ENCODE results near the gene RXRA.

RXRA gene

GRCh38 chr9:134364391-134365114, 38.3 kb downstream of the RXRA start:
- H3K4me3 ChIP-seq (ENCODE audit: low read depth, low read length): no peak overlapping the region
- no peaks in the 10 kb centered on the region for H3K4me1 ChIP-seq (ENCODE audit: control insufficient read depth, insufficient read depth, low read length)
- H3K9me3 ChIP-seq (ENCODE audit: control insufficient read depth, insufficient read depth, low read length): no peaks in the 10 kb centered on the region
- H3K36me3 ChIP-seq (ENCODE audit: control insufficient read depth, insufficient read depth, low read length): no peaks in the 10 kb centered on the region
- no peak overlapping the region for H3K9ac ChIP-seq (ENCODE audit: low read depth, low read length)
- H3K27me3 ChIP-seq (ENCODE audit: control insufficient read depth, insufficient read depth, low read length): no peaks in the 10 kb centered on the region

GRCh38 chr9:134365115-134365596, 38.9 kb downstream of the RXRA start:
- H3K9me3 ChIP-seq (ENCODE audit: control insufficient read depth, insufficient read depth, low read length): no peaks in the 10 kb centered on the region
- no peaks in the 10 kb centered on the region for H3K36me3 ChIP-seq (ENCODE audit: control insufficient read depth, insufficient read depth, low read length)
- H3K4me1 ChIP-seq (ENCODE audit: control insufficient read depth, insufficient read depth, low read length): no peaks in the 10 kb centered on the region
- H3K4me3 ChIP-seq (ENCODE audit: low read depth, low read length): no peak overlapping the region
- H3K9ac ChIP-seq (ENCODE audit: low read depth, low read length): no peak overlapping the region
- no peaks in the 10 kb centered on the region for H3K27me3 ChIP-seq (ENCODE audit: control insufficient read depth, insufficient read depth, low read length)

GRCh38 chr9:134365791-134366222, 39.6 kb downstream of the RXRA start:
- Histone ChIP-seq H3K4me3 (ENCODE audit: low read depth, low read length) (no peak overlapping the region), H3K9ac (ENCODE audit: low read depth, low read length) (no peak overlapping the region), H3K9me3 (ENCODE audit: control insufficient read depth, insufficient read depth, low read length) (no peaks in the 10 kb centered on the region), H3K4me1 (ENCODE audit: control insufficient read depth, insufficient read depth, low read length) (no peaks in the 10 kb centered on the region), H3K36me3 (ENCODE audit: control insufficient read depth, insufficient read depth, low read length) (no peaks in the 10 kb centered on the region), H3K27me3 (ENCODE audit: control insufficient read depth, insufficient read depth, low read length) (no peaks in the 10 kb centered on the region)

DNA sequence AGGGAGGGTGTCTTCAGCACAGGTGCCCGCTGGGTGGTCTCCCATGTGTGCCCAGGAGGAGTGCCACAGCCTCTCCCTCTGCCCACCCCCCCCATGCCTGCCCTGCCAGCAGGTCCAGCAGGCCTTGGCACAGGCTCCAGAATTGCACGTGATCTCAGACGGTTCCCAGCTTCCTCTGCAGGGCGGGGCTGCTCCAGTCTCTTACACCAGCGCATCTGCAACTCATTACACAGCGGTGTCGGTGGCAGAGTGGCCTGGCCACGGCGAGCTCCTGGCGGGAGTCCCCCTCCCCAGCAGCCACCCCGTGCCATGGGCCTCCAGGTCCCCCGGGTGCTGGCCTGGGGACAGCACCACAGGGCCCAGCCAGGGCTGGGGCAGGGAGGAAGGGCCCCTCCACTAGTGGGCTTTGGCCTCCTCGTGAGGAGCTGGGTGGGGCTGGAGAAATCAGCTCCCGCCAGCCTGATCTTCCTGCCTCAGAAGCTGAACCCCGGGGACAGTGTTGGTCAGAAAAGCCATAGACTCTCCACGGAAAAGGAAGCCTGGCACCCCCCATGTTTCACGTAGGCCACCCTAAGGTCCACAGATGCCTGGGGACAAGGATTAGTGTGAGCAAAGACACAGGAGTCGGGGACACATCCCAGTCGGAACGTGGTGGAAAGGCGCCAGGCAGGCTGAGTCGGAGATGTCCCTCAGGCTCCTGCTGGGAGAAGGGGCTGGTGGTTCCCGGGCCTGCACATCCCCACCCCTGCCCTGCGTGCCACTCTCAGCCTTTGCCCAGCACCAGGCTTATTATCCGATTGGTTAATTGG, 40.2 kb downstream of the RXRA start:
- Histone ChIP-seq H3K36me3 (ENCODE audit: control insufficient read depth, insufficient read depth, low read length) (no peaks in the 10 kb centered on the region), H3K9ac (ENCODE audit: low read depth, low read length) (no peak overlapping the region), H3K4me3 (ENCODE audit: low read depth, low read length) (no peak overlapping the region), H3K9me3 (ENCODE audit: control insufficient read depth, insufficient read depth, low read length) (no peaks in the 10 kb centered on the region), H3K4me1 (ENCODE audit: control insufficient read depth, insufficient read depth, low read length) (no peaks in the 10 kb centered on the region), H3K27me3 (ENCODE audit: control insufficient read depth, insufficient read depth, low read length) (no peaks in the 10 kb centered on the region)

DNA sequence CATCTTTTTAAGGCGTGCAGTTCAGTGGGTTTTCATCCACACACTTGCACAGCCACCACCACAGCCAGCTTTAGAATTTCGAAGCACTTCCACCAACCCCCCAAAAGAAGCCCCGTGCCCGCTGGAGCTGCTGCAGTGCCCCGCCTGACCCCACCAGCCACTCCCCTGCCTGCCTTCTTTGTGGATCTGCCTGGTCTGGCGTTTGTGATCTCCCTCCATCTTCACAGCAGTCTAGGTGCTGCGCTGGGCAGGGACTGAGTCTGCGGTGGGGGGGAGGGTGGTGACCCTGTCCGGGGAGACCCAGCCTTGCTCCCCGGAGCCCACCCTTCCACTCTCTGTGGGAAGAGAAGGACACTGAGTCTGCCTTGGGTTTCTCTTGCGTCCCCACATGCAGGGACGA, 40.8 kb downstream of the RXRA start:
- Histone ChIP-seq H3K9me3 (ENCODE audit: control insufficient read depth, insufficient read depth, low read length) (no peaks in the 10 kb centered on the region), H3K4me1 (ENCODE audit: control insufficient read depth, insufficient read depth, low read length) (no peaks in the 10 kb centered on the region), H3K27me3 (ENCODE audit: control insufficient read depth, insufficient read depth, low read length) (no peaks in the 10 kb centered on the region), H3K36me3 (ENCODE audit: control insufficient read depth, insufficient read depth, low read length) (no peaks in the 10 kb centered on the region), H3K4me3 (ENCODE audit: low read depth, low read length) (no peak overlapping the region), H3K9ac (ENCODE audit: low read depth, low read length) (no peak overlapping the region)

DNA sequence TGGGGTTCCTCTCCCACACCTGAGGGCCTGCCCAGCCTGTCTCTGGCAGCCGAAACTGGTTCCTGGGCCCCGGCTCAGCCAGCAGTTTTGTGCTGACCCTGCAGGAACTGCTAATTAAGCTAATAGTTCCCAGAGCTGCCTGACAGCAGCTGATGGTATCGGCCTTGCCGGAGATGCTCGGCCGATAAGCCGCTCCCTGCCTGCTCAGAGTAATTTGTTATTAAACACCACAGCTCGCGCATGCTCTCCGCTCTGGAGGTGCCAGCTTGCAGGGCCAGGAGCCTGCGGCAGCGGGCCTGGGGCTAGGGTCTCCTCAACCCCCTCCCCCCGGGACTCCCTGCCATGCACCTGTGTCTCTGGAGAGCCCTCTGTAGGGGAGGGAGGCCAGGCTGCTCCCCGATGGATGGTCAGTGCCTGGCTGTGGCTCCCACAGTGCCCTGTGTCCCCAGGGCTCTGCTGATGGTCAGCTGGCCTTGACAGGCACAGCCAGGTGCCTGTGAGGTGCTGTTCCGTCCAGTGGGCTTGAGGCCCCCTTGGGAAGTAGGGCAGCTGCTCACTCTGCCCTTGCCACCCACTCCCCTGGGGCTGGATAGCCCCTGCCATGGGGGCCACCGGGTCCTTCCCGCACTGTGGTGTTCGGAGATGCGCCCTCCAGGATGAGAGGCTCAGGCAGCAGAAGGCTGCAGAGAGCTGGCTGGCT, 41.7 kb downstream of the RXRA start:
- no peak overlapping the region for H3K4me3 ChIP-seq (ENCODE audit: low read depth, low read length)

DNA sequence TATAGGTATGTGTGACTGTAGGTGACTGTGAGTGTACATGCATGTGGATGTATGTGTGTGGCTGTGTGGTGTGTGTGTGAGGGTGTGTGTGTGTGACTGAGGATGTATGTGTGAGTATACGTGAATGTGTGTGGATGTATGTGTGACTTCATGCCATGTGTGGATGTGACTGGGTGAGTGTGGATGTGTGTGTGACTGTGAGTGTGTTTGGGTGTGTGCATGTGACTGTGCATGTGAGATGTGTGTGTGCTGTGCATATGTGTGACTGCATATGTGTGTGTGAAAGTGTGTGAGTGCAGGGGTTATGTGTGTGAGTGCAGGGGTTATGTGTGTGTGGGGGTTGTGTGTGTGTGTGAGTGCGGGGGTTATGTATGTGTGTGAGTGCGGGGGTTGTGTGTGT, 42.3 kb downstream of the RXRA start:
- Histone ChIP-seq H3K4me1 (ENCODE audit: control insufficient read depth, insufficient read depth, low read length) (no peaks in the 10 kb centered on the region), H3K9ac (ENCODE audit: low read depth, low read length) (no peak overlapping the region), H3K4me3 (ENCODE audit: low read depth, low read length) (no peak overlapping the region)

More for the DNA sequence above, 41.7 kb downstream of the RXRA start:
- H3K36me3 ChIP-seq (ENCODE audit: control insufficient read depth, insufficient read depth, low read length): no peaks in the 10 kb centered on the region
- no peaks in the 10 kb centered on the region for H3K9me3 ChIP-seq (ENCODE audit: control insufficient read depth, insufficient read depth, low read length)
- H3K27me3 ChIP-seq (ENCODE audit: control insufficient read depth, insufficient read depth, low read length): no peaks in the 10 kb centered on the region
- no peaks in the 10 kb centered on the region for H3K4me1 ChIP-seq (ENCODE audit: control insufficient read depth, insufficient read depth, low read length)
- no peak overlapping the region for H3K9ac ChIP-seq (ENCODE audit: low read depth, low read length)

GRCh38 chr9:134369416-134370212, 43.4 kb downstream of the RXRA start:
- H3K9me3 ChIP-seq (ENCODE audit: control insufficient read depth, insufficient read depth, low read length): no peaks in the 10 kb centered on the region
- H3K4me1 ChIP-seq (ENCODE audit: control insufficient read depth, insufficient read depth, low read length): no peaks in the 10 kb centered on the region
- no peaks in the 10 kb centered on the region for H3K27me3 ChIP-seq (ENCODE audit: control insufficient read depth, insufficient read depth, low read length)
- H3K36me3 ChIP-seq (ENCODE audit: control insufficient read depth, insufficient read depth, low read length): no peaks in the 10 kb centered on the region
- no peak overlapping the region for H3K9ac ChIP-seq (ENCODE audit: low read depth, low read length)
- H3K4me3 ChIP-seq (ENCODE audit: low read depth, low read length): no peak overlapping the region

More for the DNA sequence above, 42.3 kb downstream of the RXRA start:
- Histone ChIP-seq H3K36me3 (ENCODE audit: control insufficient read depth, insufficient read depth, low read length) (no peaks in the 10 kb centered on the region), H3K9me3 (ENCODE audit: control insufficient read depth, insufficient read depth, low read length) (no peaks in the 10 kb centered on the region), H3K27me3 (ENCODE audit: control insufficient read depth, insufficient read depth, low read length) (no peaks in the 10 kb centered on the region)

- Histone ChIP-seq H3K4me3 (ENCODE audit: low read depth, low read length) (no peak overlapping the region), H3K36me3 (ENCODE audit: control insufficient read depth, insufficient read depth, low read length) (no peaks in the 10 kb centered on the region), H3K4me1 (ENCODE audit: control insufficient read depth, insufficient read depth, low read length) (no peaks in the 10 kb centered on the region), H3K9ac (ENCODE audit: low read depth, low read length) (no peak overlapping the region), H3K9me3 (ENCODE audit: control insufficient read depth, insufficient read depth, low read length) (no peaks in the 10 kb centered on the region), H3K27me3 (ENCODE audit: control insufficient read depth, insufficient read depth, low read length) (no peaks in the 10 kb centered on the region)
Observed at GRCh38 chr9:134370213-134370492, 43.9 kb downstream of the RXRA start.

- H3K9ac ChIP-seq (ENCODE audit: low read depth, low read length): no peak overlapping the region
- H3K4me3 ChIP-seq (ENCODE audit: low read depth, low read length): no peak overlapping the region
- no peaks in the 10 kb centered on the region for H3K4me1 ChIP-seq (ENCODE audit: control insufficient read depth, insufficient read depth, low read length)
- no peaks in the 10 kb centered on the region for H3K27me3 ChIP-seq (ENCODE audit: control insufficient read depth, insufficient read depth, low read length)
- H3K36me3 ChIP-seq (ENCODE audit: control insufficient read depth, insufficient read depth, low read length): no peaks in the 10 kb centered on the region
- no peaks in the 10 kb centered on the region for H3K9me3 ChIP-seq (ENCODE audit: control insufficient read depth, insufficient read depth, low read length)
Observed at GRCh38 chr9:134370638-134371037, 44.4 kb downstream of the RXRA start.

GRCh38 chr9:134371731-134372130, 45.5 kb downstream of the RXRA start:
- Histone ChIP-seq H3K36me3 (ENCODE audit: control insufficient read depth, insufficient read depth, low read length) (no peaks in the 10 kb centered on the region), H3K4me3 (ENCODE audit: low read depth, low read length) (no peak overlapping the region), H3K27me3 (ENCODE audit: control insufficient read depth, insufficient read depth, low read length) (no peaks in the 10 kb centered on the region), H3K9me3 (ENCODE audit: control insufficient read depth, insufficient read depth, low read length) (no peaks in the 10 kb centered on the region), H3K4me1 (ENCODE audit: control insufficient read depth, insufficient read depth, low read length) (no peaks in the 10 kb centered on the region), H3K9ac (ENCODE audit: low read depth, low read length) (no peak overlapping the region)

All from iPS-15b (cell line).